PFSK-1 (cell line): ENCODE results near the gene SLC46A2.

Source experiments
- POLR2AphosphoS5 ChIP-seq: IDR thresholded peaks from 2 replicates; pipeline ENCODE4 v1.6.1; 2012; ENCODE audit warnings: low read depth, mild to moderate bottlenecking, control low read depth, low read length, moderate library complexity
- SIN3A ChIP-seq: IDR thresholded peaks from 2 replicates; pipeline ENCODE4 v1.6.1; 2012; ENCODE audit warnings: mild to moderate bottlenecking, low read length, moderate library complexity, borderline replicate concordance; ENCODE audit not compliant: insufficient read depth
- TAF1 ChIP-seq: IDR thresholded peaks from 2 replicates; pipeline ENCODE4 v1.6.1; 2012; ENCODE audit warnings: low read length, control low read depth, borderline replicate concordance; ENCODE audit not compliant: insufficient read depth
- TF ChIP-seq, protein P1 (sequence below), 2 experiments: IDR thresholded peaks; 2 replicates each; pipeline versions ENCODE4 v1.6.1 to v1.8.0; 2011 to 2012; ENCODE audit warnings: low read depth in 2 of 2, low read length in 2 of 2, control low read depth in 1 of 2, inconsistent platforms in 1 of 2, mild to moderate bottlenecking in 1 of 2, moderate library complexity in 1 of 2; ENCODE audit not compliant: insufficient read depth in 1 of 2

GRCh38 chr9:112900901-112901300 lies 10.2 kb upstream of the SLC46A2 start:
- TF ChIP-seq, protein P1, sequence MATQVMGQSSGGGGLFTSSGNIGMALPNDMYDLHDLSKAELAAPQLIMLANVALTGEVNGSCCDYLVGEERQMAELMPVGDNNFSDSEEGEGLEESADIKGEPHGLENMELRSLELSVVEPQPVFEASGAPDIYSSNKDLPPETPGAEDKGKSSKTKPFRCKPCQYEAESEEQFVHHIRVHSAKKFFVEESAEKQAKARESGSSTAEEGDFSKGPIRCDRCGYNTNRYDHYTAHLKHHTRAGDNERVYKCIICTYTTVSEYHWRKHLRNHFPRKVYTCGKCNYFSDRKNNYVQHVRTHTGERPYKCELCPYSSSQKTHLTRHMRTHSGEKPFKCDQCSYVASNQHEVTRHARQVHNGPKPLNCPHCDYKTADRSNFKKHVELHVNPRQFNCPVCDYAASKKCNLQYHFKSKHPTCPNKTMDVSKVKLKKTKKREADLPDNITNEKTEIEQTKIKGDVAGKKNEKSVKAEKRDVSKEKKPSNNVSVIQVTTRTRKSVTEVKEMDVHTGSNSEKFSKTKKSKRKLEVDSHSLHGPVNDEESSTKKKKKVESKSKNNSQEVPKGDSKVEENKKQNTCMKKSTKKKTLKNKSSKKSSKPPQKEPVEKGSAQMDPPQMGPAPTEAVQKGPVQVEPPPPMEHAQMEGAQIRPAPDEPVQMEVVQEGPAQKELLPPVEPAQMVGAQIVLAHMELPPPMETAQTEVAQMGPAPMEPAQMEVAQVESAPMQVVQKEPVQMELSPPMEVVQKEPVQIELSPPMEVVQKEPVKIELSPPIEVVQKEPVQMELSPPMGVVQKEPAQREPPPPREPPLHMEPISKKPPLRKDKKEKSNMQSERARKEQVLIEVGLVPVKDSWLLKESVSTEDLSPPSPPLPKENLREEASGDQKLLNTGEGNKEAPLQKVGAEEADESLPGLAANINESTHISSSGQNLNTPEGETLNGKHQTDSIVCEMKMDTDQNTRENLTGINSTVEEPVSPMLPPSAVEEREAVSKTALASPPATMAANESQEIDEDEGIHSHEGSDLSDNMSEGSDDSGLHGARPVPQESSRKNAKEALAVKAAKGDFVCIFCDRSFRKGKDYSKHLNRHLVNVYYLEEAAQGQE (IDR thresholded peaks at IDR 0.05; ENCODE audit: insufficient read depth in 1 of 2, low read depth in 2 of 2, low read length in 2 of 2) = no peak
- no peak for TF ChIP-seq TAF1
- no peak for TF ChIP-seq SIN3A
- no peak for TF ChIP-seq POLR2AphosphoS5
